Activated naive CD4-positive, alpha-beta T cell treated with anti-CD3 and anti-CD28 coated beads, Interleukin-2, amount 50 U/mL, for 16 hours (primary cell): ENCODE measurements around the gene ST3GAL3.
"Not testable (repeated sequence)": the region's sequence is repeated elsewhere in the genome, so short reads cannot be mapped to it uniquely, and the experiment has no call there.

ENCODE experiments used
- DNase-seq: peaks from one replicate; pipeline ENCODE4 v3.0.0-alpha.2; 2020

Gene ST3GAL3

DNA sequence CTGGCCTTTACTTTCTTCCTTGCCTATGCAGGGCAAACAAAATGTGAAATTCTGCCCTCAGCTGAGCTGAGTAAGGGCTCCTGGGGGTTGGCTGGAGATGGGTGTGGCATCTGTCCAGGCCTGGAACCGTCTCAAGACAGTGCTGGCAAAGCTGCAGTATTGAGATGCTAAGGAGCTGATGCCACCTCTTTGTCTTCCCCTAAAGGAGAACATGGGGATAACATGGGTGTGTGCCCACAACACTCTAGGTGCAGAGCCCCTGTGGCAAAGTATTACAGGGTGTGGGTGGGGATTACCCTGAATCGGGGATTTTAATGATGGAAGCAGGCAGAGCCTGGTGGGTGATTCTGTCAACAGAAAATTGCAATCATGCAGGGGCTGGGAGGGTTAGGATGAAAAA is 2.5 kb upstream of the ST3GAL3 start:
- no peak for DNase-seq

DNA sequence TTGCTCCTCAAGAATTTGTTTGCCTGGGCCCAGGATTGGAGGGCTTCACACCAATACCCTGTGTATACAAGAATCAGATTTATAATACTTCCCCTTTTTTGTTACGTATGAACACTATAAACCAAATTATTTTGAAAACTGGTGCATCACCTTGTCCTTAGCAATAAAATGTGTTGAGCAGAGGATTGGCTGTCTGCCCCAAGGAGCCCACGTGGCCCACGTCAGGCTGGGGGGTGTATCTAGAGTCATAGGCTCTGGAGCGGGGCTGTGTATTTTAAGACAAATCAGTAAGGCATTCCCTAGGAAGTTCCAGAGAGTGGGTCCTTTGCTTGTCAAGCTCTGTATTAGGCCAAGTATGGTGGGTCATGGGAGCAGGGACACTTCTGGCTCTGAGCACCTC is 2.0 kb upstream of the ST3GAL3 start:
- DNase-seq, result no peak

DNA sequence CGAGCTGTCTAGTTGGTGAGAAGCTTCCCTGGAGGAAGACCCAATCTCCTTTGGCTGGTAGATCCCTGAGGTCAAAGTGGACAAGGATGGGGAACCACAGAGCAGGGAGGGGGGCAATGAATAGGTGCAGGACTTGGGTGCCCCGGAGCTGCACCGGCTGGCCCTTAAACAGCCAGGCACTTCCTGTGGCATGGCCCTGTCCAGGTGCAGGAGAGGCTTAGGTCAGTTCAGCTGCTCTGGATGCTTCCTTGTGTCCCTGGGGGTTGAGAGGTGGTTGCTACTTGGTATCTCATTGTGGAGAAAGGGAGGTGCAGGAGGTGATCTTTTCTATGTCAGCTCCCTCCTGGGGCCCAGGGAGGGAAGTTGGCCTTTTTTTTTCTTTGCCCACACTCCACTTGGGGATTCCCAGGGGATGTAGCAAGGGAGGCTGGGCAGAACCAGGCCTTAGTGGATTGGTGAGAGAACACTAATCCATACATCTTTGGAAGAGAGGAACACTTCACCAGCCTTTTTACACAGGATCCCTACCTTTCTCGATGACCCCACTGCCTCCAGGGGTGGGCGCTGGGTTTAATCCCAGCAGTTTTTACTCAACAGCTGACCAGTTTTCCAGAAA is 1.2 kb upstream of the ST3GAL3 start:
- no peak for DNase-seq

DNA sequence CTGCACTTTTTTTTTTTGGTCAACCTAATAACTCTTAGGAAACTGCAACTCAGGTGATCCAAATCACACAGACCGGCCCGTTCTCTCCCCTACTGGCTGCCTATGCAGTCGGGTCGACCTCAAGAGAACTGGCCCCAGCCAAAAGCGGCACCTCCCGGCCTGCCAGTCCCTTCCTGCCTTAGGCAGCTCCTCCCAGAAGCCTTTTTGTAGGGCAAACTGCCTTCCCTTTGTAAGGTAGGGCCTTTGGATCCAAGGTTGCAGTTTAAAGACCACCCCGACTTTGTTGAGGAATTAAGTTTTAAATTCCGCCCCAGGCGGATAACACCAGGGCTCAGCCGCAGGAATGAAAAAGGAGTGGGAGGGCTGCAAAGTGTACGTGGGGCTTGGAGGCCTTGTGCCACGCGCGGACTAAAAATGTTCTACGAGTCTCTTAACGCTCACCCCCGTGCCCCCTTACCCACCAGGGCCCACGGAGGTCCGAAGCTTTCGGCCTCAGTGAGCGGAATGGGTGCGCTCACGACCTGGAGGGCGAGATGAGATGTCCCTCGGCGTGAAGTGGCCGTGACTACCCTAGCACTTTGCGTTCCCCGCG is 642 bp upstream of the ST3GAL3 start:
- peak; percentile 19 for DNase-seq

DNA sequence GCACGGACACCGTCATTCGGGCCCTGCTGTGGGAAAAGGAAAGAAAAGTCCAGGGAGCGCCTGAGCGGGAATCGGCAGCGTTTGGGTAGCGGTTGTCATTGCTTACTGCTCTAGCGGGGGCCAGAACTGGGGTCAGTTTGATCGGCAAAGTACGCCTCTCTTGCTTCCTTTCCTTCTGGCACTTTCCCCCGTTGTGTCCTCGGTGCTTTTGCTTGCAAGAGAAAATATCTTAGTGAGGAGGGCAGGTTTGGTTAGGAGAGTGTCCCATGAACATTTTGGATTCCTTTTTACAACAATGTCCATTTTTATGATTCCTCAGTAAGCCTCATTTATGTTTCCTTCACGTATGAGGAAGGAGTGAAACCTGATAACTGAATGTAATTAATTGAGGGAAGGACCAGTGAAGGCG is 670 bp downstream of the ST3GAL3 start:
- no peak for DNase-seq

DNA sequence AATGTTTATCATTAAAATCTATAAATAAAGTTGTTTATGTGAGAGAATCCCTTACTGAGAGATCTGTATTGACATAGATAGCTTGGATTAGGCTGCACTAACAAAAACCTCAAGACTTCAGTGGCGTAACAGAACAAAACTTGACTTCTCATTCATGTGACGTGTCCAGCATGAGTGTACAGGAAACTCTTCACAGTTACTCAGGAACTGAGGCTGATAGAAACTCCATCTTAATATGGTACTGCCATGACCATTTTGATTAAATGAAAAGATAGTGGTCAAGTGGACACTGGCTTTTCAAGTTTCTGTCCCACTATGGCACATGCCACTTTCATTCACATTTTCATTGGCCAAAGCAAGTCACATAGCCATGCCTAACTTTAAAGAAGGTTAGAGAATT is 3.7 kb downstream of the ST3GAL3 start:
- DNase-seq, result no peak

DNA sequence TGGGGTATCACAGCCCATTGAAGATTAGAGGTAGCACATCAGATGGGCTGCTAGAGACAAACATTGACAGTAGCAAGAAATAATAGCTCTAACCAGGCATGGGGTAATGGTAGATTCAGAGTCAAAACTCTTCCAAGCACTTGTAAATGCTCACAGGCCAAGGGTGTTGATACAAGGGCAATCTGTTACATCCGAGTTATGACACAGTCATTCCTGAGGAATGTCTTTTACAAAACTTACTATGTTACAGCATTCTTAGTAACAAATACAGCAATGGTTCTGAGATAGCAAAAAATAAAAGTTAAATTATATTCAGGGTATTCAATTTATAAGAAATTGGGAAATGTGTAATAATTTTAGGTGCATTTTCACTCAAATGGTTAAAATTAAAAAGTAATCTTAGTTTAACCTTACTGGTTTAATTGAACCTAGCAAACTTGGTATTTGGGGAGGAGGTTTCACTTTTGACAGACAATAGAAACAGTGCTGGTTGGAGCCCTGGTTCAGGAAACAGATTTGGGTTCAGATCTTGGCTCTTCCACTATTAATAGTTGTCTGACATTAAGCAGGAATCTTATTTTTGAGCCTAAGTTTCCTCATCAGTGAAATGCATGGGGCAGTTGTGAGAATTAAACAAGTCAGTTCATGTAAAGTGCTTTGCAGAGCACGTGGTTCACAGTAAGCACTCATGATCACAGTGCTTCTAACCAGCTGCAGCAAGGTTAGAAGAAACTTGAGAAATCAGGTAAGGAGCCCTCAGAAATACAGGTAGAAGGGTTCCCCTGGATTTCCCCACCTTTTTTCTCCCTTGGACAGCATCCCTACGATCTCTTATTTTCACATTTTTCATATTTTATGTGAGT is 4.4 kb downstream of the ST3GAL3 start:
- no peak for DNase-seq

DNA sequence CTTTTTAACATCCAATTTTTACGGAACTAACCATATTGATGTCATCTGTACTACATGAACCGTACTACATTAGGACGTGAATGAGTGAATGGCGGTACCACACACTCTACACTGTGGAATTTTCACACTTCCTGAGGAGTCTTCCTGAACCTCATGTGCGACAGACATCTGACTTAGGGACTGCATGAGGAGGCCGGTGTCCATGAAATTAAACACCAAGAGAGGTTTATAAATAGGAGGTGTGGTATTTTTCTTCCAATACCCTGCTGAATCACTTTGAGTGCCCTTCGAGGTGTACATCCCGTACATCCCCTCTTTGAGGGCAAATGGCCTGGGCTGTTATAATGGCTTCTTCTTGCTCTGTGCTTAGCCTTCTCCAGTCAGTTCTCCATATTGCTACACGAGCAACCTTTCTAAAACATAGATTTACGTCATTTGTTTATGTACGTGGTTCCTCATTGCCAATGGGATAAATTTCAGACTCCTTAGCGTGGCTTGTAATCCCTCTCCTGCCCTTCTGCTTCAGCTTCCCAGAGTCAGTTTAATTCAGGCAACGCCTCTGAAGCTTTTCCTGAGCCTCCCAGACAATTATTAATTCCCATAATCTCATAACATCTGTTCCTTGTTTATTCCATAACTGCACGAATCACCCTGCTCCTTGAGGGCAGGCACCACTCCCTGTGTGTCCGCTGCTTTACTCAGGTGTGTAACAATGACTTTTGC is 9.4 kb downstream of the ST3GAL3 start:
- DNase-seq, result no peak

DNA sequence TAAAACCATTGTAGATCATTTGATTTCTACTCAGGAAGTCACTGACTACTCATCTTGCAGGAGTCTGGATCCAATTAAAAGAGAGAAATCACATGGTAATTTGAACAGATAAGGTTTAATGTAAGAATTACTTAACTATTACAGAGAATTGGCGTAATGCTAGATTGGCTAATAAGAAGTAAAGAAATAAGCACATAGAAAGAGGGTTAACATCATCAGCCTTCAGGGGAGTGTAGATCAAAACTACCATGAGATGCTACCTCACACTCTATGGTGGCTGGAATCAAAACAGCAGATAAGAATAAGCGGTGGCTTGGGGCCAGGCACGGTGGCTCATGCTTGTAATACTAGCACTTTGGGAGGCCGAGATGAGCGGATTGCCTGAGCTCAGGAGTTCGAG is 11.7 kb downstream of the ST3GAL3 start:
- no peak for DNase-seq

DNA sequence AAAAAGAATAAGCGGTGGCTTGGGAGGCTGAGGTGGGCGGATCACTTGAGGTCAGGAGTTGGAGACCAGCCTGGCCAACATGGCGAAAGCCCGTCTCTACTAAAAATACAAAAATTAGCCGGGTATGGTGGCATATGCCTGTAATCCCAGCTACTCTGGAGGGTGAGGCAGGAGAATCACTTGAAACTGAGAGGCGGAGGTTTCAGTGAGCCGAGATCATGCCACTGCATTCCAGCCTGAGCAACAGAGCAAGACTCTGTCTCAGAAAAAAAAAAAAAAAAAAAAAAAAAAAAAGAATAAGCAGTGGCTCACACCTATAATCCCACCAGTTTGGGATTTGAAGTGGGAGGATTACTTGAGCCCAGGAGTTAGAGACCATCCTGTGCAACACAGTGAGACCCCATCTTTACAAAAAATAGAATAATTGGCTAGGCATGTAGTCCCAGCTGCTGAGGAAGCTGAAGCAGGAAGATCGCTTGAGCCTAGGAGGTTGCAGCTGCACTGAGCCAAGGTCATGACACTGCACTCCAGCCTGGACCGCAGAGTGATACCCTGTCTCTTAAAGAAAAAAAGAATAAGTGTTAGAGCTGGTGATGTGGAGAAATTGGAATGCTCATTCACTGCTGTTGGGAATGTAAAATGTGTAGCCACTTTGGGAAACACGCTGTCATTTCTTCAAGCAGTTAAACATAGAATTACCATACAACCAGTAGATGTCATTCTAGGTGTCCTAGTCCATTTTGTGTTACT is 12.5 kb downstream of the ST3GAL3 start:
- DNase-seq, result not testable (repeated sequence)

DNA sequence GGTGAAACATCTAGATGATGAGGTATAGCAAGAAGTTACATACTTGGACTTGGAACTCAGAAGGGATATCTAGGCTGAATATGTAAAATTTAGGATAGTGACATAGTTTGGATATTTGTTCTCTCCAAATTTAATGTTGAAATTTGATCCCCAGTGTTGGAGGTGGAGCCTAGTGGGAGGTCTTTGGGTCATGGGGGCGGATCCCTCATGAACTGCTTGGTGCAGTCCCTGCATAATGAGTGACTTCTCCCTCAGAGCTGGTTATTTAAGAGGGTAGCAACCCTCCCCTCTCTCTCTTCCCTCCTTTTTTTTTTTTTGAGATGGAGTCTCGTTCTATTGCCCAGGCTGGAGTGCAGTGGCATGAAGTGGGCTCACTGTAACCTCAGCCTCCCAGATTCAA is 15.5 kb downstream of the ST3GAL3 start:
- DNase-seq, result no peak

DNA sequence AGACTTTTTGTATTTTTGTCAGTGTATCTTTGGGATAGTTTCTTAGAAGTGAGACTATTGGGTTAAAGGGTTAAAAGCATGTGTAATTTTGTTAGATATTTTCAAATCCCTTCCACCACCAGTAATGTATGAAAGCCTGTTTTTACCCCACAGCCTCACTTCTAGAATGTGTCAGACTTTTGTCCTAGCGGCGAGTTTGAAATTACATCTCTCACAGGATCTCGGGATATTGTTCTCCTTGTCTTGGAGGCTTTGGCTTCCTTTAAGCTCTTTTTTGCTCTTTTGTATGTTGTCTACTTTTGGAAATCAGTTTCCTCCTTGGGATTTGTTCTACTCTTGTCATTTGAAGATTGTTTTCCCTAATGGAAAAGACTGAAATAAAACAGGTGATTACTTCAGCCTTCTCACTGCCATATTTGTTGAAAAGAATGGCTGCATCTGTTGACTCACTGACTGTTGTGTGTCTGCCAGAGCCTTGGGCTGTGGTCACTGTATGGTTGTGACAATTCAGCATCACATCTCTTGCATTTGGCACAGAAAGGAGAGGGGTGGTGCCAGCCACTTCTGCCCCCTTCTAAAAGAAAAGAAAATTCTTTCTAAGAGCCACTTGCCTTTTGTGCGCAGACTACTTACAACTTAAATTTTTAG is 22.6 kb downstream of the ST3GAL3 start:
- DNase-seq, result no peak

DNA sequence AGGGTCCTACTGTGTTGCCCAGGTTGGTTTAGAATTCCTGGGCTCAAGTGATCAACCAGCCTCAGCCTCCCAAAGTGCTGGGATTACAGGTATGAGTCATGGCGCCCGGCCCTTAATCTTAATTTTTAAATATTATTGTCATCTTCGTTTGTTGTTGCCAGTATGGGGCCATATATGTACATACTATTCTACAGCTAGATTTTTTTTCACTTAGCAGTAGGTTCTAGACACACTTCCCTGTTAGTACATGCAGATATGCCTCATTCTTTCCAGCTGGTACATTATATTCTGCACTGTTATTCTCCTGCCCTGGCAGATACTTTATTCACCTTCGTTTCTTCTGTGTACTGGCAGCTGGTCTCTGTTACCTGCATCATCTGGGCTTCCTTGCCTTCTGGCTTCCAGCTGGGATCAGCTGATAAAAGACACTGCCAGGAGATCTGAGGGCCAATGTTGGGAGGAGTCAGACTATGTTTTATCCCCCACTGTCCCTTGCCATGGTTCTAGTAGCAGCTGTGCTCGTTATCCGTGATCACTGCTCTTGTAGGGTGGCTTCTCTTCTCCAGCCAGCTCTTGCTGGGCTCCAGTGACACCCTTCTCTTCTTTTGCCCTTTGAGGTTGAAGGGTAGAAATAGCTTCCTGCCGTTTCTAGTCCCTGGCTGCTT is 24.7 kb downstream of the ST3GAL3 start:
- DNase-seq, result no peak

DNA sequence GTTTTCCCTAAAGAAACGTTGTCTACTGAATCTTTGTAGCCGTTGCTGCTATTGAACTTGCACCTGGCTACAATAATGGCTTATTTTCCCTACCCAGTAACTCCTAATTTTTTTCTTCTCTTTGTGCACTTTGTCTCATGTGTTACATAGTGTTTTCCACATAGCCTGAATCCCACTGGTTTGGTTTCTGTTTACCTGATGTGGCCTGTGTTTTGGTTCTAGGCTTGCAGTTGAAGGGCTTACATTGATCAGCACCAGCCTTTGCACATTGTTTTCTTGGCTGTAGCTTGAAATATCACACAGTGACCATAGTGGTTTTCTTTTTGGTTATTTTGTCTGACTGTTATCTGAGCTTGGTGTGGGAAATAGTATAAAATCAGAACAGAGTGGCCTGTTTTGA is 29.5 kb downstream of the ST3GAL3 start:
- DNase-seq, result no peak

DNA sequence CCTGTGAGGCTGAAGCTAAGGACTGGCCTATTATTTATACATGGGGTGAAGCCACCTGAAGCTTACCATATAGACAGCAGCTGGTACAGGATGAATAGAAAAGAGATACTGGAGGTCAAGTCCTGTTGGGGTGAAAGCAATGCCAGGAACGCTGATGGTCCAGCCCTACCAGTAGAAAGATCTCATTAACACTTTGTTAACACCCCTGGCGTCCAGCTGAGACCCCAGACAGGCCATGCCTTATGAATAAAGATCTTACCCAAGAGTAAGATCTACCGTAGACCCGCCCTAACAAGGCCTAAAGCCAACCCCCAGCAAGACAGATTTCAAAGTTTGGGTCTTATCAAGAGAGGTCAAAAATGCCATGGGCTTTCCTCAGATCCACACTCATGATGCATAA is 34.7 kb downstream of the ST3GAL3 start:
- no peak for DNase-seq

DNA sequence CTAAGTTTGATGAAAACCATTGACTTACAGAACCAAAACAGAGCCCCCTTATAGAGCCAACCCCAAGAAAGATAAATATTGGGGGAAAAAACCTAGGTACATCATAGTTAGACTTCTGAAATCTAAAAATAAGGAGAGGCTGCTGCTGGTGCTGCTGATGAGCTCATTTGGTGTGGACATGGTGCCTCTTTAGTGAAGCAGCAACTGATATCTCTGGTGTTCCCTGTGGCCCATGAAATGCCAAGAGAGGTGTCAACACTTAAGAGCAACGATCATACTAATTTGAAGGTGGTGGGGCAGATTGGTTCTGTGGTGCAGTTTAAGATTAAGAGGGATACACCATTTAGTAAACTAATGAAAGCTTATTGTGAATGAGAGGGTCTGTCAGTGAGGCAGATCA is 35.9 kb downstream of the ST3GAL3 start:
- DNase-seq, result no peak

DNA sequence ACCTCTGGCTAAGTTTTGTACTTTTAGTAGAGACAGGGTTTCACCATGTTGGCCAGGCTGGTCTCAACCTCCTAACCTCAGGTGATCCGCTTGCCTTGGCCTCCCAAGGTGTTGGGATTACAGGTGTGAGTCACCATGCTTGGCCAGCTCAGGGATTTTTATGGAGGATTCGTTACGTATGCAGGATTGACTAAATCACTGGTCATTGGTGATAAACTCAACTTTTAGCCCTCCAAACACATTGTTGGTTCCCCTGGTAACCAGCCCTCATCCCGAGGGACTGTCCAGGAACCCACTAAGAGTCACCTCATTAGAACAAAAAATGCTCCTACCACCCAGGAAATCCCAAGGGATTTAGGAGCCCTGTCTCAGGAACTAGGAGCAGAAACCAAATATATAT is 40.4 kb downstream of the ST3GAL3 start:
- no peak for DNase-seq

DNA sequence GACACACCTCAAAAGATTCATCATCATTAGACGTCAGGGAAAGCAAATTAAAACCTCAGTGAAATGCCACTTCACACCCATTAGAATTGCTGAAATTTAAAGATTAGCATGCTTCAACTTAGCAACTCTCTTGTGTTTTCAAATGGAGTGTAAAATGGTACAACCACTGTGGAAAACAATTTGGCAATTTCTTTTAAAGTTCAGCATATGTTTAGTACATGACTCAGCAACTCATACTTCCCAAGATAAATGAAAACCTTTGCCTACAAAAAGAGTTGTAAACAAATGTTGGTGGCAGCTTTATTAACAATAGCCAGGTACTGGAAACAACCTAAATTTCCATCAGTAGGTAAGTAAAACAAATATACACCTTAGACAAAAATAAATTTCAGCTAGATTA is 42.7 kb downstream of the ST3GAL3 start:
- DNase-seq, result no peak

DNA sequence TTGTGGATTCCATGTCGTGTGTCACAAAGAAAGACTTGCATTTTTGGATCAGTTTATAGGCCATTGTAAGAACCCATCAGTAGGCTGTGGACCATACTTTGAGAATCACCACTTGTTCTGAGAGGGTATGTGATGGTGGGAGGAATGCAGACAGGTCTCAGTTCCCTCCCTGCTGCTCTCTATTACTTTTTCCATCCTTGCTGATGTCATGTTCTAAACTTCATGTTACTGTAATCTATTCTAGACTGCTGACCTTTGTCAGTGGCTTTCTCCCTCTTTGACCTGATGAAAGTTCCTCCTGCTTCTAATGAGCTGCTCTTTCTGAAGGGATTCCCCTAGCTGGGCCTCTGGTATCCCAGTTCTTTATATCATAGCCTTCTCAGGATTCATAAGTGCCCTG is 46.1 kb downstream of the ST3GAL3 start:
- no peak for DNase-seq

DNA sequence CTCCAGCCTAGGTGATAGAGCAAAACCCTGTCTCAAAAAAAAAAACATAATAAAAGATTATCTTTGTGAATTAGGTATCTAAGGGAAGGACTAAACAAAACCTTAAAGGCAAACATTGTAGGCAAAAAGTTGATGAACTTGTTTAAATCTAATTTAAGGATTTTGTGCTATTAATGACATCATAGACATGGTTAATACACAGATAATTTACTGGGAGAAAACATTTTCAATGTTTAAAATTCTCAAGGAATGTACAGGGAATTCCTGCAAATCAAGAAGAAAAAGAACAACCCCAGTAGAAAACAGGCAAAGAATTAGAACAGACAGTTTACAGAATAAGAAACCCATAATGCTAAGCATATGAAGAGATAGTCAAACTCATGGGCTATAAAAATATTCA is 47.6 kb downstream of the ST3GAL3 start:
- no peak for DNase-seq

DNA sequence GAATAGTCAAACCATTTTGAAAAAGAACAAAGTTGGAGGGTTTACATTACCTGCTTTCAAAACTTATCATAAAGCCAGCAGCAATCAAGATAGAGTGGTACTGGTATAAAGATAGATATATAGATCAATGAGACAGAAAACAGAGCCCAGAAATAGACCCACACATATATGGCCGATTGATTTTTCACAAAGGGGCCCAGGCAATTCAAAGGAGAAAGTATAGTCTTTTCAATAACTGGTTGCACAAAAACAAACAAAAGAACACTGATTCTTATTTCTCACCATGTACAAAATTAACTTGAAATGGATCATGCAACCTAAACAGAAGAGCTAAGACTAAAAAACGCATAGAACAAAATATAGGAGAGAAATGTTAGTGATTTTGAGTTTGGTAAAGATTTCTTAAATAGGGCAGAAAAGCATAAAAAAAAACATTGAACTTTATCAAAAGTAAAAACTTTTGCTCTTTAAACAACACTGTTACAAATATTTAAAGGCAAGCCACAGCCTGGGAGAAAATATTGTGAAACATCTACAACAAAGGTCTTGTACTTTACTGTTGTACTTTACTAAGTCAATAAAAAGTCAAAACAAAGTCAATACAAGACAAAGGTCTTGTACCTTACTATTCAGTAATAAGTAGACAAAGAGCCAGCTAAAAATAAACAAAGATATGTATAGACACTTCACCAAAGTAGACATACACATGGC is 50.2 kb downstream of the ST3GAL3 start:
- no peak for DNase-seq
